Lower leg skin (tissue), 4 donors: ENCODE data around the gene RPGR. TPM values are rescaled to one million over a fixed set of nuclear protein-coding genes. Genes with fewer than 3 reads are reported as not detected.

ENCODE experiments used
- DNase-seq, 2 donors: peaks; one replicate each; pipeline ENCODE4 v3.0.0-alpha.2; 2019; ENCODE audit warnings: low spot score in 2 of 2
- H3K4me3 ChIP-seq: fragments of 200-600 bp; sonication (generic); 2 replicates; pipeline ENCODE4 v1.5.1; 2017; ENCODE audit warnings: mild to moderate bottlenecking, low read depth; ENCODE audit not compliant: poor library complexity, severe bottlenecking
- POLR2A ChIP-seq, 2 donors: fragments of 450-650 bp; IDR thresholded peaks; one replicate each; pipeline ENCODE4 v1.6.1; 2016 to 2017; ENCODE audit warnings: antibody characterized with exemption in 2 of 2, mild to moderate bottlenecking in 1 of 2, moderate library complexity in 1 of 2
- WGBS, 2 donors: methylation state at CpG; one replicate each; pipeline ENCODE4 v1.1.5; 2018; 5-methylcytosine and 5-hydroxymethylcytosine counted together
- intact Hi-C: fragments of 100-400 bp; cut with DNase I; formaldehyde crosslinking; loops from one replicate; pipeline ENCODE4 v1.15.0; 2023; ENCODE audit warnings: low total_unique reads
- total RNA-seq, 4 donors: library from RNA; depleted of rRNA; stranded (reverse); fragments of >200 nt; gene quantifications; one replicate each; pipeline ENCODE4 v1.1.0, GENCODE V29; 2016
- TF ChIP-seq, protein P1 (sequence below), 3 donors: fragments of 450-650 bp; IDR thresholded peaks; one replicate each; pipeline ENCODE4 v1.5.1; 2016; ENCODE audit warnings: antibody characterized with exemption in 3 of 3, mild to moderate bottlenecking in 3 of 3, moderate library complexity in 2 of 3

The RPGR gene
- total RNA-seq, 4 donors from 2014 or later, result 4.1 to 33.4 (median 19.4) TPM

DNA sequence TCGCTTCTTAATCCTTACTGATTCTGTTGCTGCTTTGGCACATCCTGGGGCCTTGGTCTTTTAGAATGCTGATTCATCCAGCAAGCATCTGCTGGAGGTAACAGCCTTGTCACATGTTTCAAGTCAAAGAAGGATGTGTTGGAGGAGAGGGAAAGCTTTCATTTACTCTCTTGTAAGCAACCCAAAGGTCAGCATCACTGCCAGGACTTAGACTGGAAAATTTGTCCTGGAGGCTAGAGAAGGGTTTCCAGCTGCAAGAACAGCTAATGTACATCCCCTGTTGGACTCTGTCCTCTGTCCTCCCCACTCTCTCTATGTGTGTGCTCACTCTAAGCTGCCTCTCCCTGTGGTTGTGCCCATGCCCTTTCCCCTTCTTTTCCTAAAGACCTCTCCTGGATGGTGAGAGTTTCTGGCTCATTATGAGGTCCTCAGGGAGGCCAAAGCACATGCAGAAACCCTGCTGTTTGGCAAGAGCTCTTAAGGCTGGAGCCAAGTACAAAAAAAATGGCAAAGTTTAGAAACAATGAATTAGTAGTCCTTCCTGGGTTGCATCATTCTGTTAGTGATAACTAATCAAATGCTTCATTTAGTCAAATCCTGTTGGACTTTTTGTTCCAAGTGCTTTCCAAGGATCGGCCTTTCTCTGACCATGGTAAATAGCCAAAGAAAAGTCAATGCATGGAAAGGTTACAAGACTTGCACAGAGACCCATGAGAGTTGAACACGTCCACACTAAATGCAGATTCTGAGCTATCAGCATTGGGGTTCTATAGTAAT lies 93.2 kb downstream of the RPGR start:
- peak in 1 of 2 donors; percentile 40 for DNase-seq
- WGBS, 2 donors, result 35 to 39% methylated on average over 3 of the region's 3 CpGs
- no peak overlapping the region for H3K4me3 ChIP-seq
- intact Hi-C loops, result no loop called here
- no peak for TF ChIP-seq POLR2A (IDR thresholded peaks at IDR 0.05)
- TF ChIP-seq, protein P1, sequence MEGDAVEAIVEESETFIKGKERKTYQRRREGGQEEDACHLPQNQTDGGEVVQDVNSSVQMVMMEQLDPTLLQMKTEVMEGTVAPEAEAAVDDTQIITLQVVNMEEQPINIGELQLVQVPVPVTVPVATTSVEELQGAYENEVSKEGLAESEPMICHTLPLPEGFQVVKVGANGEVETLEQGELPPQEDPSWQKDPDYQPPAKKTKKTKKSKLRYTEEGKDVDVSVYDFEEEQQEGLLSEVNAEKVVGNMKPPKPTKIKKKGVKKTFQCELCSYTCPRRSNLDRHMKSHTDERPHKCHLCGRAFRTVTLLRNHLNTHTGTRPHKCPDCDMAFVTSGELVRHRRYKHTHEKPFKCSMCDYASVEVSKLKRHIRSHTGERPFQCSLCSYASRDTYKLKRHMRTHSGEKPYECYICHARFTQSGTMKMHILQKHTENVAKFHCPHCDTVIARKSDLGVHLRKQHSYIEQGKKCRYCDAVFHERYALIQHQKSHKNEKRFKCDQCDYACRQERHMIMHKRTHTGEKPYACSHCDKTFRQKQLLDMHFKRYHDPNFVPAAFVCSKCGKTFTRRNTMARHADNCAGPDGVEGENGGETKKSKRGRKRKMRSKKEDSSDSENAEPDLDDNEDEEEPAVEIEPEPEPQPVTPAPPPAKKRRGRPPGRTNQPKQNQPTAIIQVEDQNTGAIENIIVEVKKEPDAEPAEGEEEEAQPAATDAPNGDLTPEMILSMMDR (IDR thresholded peaks at IDR 0.05), result no peak

DNA sequence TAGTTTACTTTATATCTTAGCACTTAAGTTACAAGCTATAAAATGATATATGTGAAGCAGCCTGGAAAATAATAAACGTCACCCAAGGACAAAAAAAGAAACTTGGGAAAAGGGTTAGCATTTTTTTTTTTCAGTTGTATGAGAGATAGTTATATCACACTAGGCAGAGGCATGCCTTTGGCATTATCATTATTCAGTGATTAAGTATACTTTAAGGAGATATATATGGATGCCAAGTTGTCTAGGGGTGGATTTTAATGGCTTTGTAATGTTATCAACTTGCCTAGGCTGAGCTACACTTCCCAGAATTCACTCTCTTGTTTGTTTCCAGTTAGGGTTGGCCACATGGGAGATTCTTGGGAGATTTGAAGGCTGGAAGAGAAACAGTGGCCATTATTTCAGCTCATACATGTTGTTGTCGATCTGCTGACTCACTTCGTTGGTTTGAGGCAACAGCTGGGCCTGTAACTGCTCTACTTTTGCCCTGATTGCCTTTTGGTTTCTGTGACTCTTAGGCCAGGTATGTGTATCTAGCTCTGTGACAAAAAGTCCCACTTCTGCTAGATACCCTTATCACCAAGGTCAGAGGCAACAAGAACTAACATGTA lies 95.1 kb downstream of the RPGR start:
- TF ChIP-seq, protein P1 (IDR thresholded peaks at IDR 0.05), result no peak
- no peak for TF ChIP-seq POLR2A (IDR thresholded peaks at IDR 0.05)
- no peak for DNase-seq
- 41 to 44% methylated on average over 3 of the region's 3 CpGs for WGBS, 2 donors
- no peak overlapping the region for H3K4me3 ChIP-seq
- intact Hi-C loops, result no loop called here

DNA sequence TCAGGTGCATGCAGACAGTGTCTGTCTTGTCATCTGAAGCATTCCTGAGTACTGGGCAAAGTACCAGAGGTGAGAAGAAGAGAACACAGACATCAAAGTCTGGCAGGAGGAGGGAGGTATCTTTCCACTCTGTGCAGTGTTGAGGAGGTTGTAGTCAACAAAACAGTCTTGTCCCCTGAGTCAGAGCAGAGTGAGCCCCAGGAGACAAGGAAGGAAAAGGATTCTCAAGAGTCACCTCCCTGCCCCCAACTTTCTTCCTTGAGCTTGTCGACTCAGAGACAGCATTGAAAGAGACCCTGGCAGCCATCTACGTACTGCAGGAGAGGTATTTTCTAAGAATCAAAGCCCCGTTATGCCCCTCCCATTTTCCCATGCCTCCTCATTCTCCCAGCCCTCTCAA lies 102.2 kb downstream of the RPGR start:
- TF ChIP-seq, protein P1 (IDR thresholded peaks at IDR 0.05), result no peak
- no peak for TF ChIP-seq POLR2A (IDR thresholded peaks at IDR 0.05)
- intact Hi-C loops, result no loop called here
- 28 to 39% methylated on average over 3 of the region's 3 CpGs for WGBS, 2 donors
- DNase-seq, result no peak
- no peak overlapping the region for H3K4me3 ChIP-seq

DNA sequence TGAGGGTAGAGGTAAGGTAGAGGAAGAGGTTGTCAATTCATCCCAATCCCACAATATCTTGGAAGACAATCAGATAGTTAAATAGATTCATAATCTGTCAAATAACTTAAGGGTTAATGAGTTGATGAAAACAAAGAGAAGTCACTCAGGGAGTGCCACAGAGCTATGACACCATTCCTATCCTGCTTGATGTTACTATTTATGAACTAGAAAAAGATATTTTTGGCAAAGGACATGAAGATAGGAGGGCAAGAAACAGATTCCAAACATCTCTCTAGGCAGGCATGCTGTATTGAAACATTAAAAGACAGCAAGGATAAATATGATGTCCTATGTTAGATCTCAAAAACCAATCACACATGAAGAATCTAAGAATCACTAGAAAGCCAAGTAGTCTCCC lies 103.1 kb downstream of the RPGR start:
- intact Hi-C loops, result no loop called here
- H3K4me3 ChIP-seq, result no peak overlapping the region
- TF ChIP-seq, protein P1 (IDR thresholded peaks at IDR 0.05), result no peak
- no peak for TF ChIP-seq POLR2A (IDR thresholded peaks at IDR 0.05)
- no peak for DNase-seq

DNA sequence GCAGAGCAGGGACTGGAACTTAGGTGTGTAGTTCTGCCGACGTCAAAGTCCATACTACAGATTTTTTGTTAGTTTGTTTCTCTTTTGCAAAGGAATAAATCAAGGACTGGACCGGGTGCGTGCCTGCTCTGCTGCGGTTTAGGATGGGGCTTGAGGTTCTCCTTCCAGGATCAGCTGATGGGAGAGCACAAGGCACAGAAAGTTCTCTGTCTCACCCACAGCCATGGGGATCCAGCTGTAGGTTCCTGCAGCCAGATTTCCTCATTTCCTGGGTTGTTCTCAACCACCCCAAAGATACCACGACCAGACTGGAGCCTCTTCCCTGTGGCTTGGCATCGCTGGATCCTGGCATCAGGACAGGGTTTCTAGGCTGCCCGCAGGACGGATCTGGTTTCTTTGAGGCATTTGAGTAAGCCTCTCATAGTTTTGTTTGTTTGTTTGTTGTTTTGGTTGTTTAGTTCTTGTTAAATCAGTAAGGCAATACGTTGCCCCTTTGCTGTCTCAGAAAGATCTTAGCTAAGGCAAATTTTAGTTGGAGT lies 105.8 kb downstream of the RPGR start:
- intact Hi-C loops, result no loop called here
- H3K4me3 ChIP-seq, result no peak overlapping the region
- WGBS, 2 donors, result 58 to 68% methylated on average over 10 of the region's 10 CpGs
- no peak for DNase-seq
- no peak for TF ChIP-seq POLR2A (IDR thresholded peaks at IDR 0.05)
- TF ChIP-seq, protein P1 (IDR thresholded peaks at IDR 0.05), result no peak
